CD8-positive, alpha-beta memory T cell (primary cell): ENCODE measurements around the gene MOV10. TPM values are rescaled to one million over a fixed set of nuclear protein-coding genes. Genes with fewer than 3 reads are reported as not detected.

ENCODE experiments used
- CTCF ChIA-PET: fragments of 350-600 bp; sonication (Branson Sonifier 250); formaldehyde crosslinking; loops from one replicate; lab custom pipeline; 2021; ENCODE audit warnings: antibody characterized with exemption; lab: Charles Lee
- POLR2A ChIA-PET: fragments of 350-600 bp; sonication (Branson Sonifier 250); formaldehyde crosslinking; loops from one replicate; lab custom pipeline; 2021; ENCODE audit warnings: antibody characterized with exemption; lab: Charles Lee
- DNase-seq, 5 donors: peaks; one replicate each; pipeline versions ENCODE4 v3.0.0 to v3.0.0-alpha.2; 2020 to 2022; ENCODE audit warnings: mixed read lengths in 1 of 5
- H3K27ac ChIP-seq: one replicate; pipeline ENCODE4 v1.7.0; 2013; ENCODE audit warnings: low read depth, mild to moderate bottlenecking, low read length, moderate library complexity
- H3K27me3 ChIP-seq: 2 replicates; pipeline ENCODE4 v1.7.0; 2013; ENCODE audit warnings: low read length, mild to moderate bottlenecking; ENCODE audit not compliant: insufficient read depth, poor library complexity, severe bottlenecking
- H3K36me3 ChIP-seq: 2 replicates; pipeline ENCODE4 v1.7.0; 2013; ENCODE audit warnings: mild to moderate bottlenecking, low read length, moderate library complexity; ENCODE audit not compliant: insufficient read depth
- H3K4me1 ChIP-seq: 2 replicates; pipeline ENCODE4 v1.7.0; 2013; ENCODE audit warnings: mild to moderate bottlenecking, low read length, moderate library complexity; ENCODE audit not compliant: insufficient read depth
- H3K4me3 ChIP-seq: 2 replicates; pipeline ENCODE4 v1.7.0; 2013; ENCODE audit warnings: mild to moderate bottlenecking, low read length
- H3K9me3 ChIP-seq: 2 replicates; pipeline ENCODE4 v1.7.0; 2013; ENCODE audit warnings: mild to moderate bottlenecking, low read length
- H3K27ac Mint-ChIP-seq, 8 donors: one replicate each; pipeline ENCODE4 v1.8.0; 2020 to 2021; ENCODE audit warnings: mixed read lengths in 8 of 8, mild to moderate bottlenecking in 6 of 8, inconsistent platforms in 3 of 8, moderate library complexity in 3 of 8
- H3K27me3 Mint-ChIP-seq, 2 donors: one replicate each; pipeline ENCODE4 v1.8.0; 2020 to 2021; ENCODE audit warnings: mixed read lengths in 2 of 2, mild to moderate bottlenecking in 1 of 2, moderate library complexity in 1 of 2
- H3K36me3 Mint-ChIP-seq, 3 donors: one replicate each; pipeline ENCODE4 v1.8.0; 2020 to 2021; ENCODE audit warnings: mixed read lengths in 3 of 3, inconsistent platforms in 1 of 3, mild to moderate bottlenecking in 1 of 3
- H3K4me1 Mint-ChIP-seq, 3 donors: one replicate each; pipeline ENCODE4 v1.8.0; 2020 to 2021; ENCODE audit warnings: mixed read lengths in 3 of 3, inconsistent platforms in 1 of 3, mild to moderate bottlenecking in 1 of 3
- H3K4me3 Mint-ChIP-seq, 7 donors: one replicate each; pipeline ENCODE4 v1.8.0; 2020 to 2021; ENCODE audit warnings: mixed read lengths in 7 of 7, mild to moderate bottlenecking in 6 of 7, moderate library complexity in 4 of 7, inconsistent platforms in 2 of 7
- H3K9me3 Mint-ChIP-seq, 5 donors: one replicate each; pipeline ENCODE4 v1.8.0; 2020 to 2022; ENCODE audit warnings: mixed read lengths in 5 of 5, mild to moderate bottlenecking in 3 of 5, moderate library complexity in 2 of 5, inconsistent platforms in 1 of 5
- polyA plus RNA-seq: library from polyadenylated mRNA; unstranded; fragments of 300-500 nt; fragmentation: Illumina TruSeq; gene quantifications from one replicate; pipeline ENCODE4 v1.2.3, GENCODE V29; 2021
- total RNA-seq, 2 experiments: library from RNA; stranded (reverse); gene quantifications; one replicate each; pipeline ENCODE4 v1.2.3, GENCODE V29; 2021

The MOV10 gene
- total and polyA plus RNA-seq, 3 experiments from 2014 or later, result 29.9 to 33.7 (median 31.0) TPM

DNA sequence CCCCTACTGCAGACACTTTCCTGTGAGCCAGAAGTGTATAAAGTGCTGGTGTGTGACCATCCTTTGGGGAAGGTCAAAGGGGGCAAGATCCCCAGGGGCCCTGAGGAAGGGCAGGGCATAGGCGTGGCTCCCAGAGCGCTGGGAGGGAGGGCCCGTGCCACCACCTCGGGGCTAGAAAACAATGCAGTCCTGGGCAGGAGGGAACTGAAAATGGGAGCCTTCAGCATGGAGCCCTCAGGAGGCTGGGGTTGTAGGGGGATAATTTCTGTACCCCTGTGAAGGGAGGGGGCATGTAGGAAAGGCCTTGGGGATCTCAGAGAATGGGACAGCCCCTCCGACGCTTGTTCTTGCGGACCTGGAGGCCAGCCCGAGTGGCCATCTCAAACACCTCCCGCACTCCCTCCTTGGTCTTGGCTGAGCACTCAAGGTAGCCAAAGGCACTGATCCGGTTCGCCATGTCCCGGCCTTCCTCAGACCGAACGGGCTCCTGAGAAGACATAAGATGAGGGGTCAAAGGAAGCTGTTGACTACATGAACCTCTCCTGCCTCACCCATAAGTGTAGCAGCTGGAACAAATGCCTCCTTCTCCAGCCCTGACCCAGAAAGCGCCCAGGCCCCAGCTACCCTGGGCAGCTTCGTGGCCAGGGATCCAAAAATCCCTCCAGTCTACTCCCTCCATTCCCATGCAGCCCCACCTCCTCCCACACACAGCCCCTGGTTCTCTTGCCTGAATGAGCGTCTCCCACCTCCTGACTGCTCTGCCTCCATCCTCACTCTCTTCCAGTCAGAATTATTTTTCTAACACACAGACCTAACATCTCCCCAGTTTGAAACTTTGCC, 27.0 kb downstream of the MOV10 start:
- Histone ChIP-seq H3K4me3 (no peak overlapping the region), H3K36me3 (peaks cover 20% of the 10 kb centered on the region), H3K27me3 (no peaks in the 10 kb centered on the region), H3K27ac (peak overlapping the region; percentile 86), H3K9me3 (no peaks in the 10 kb centered on the region), H3K4me1 (peaks cover 44% of the 10 kb centered on the region)
- peak overlapping the region; percentile 15 to 96 (median 89) for H3K27ac Mint-ChIP-seq
- no peak overlapping the region for H3K4me3 Mint-ChIP-seq
- ChIA-PET POLR2A (interaction anchor here (0.5 to 1.0 kb wide), 2 partner anchors 14 to 228 kb away, joined by 3 read pairs; no protein-coding TSS in a partner anchor), CTCF (interaction anchor here (1.0 to 2.0 kb wide), 4 partner anchors 14 to 200 kb away, joined by 3 to 6 read pairs (median 4); partner anchors contain the start of genes MOV10 and PPM1J)
- H3K27me3 Mint-ChIP-seq, result no peaks in the 10 kb centered on the region
- no peak for DNase-seq
- H3K36me3 Mint-ChIP-seq, result peaks cover 0 to 41% (median 2%) of the 10 kb centered on the region in 3 donors
- peaks cover 57 to 71% (median 63%) of the 10 kb centered on the region in 3 donors for H3K4me1 Mint-ChIP-seq
- no peaks in the 10 kb centered on the region for H3K9me3 Mint-ChIP-seq

GRCh38 chr1:112702067-112702395, 27.6 kb downstream of the MOV10 start:
- Histone ChIP-seq H3K4me3 (no peak overlapping the region), H3K36me3 (peaks cover 14% of the 10 kb centered on the region), H3K9me3 (no peaks in the 10 kb centered on the region), H3K27ac (peak overlapping the region; percentile 86), H3K27me3 (no peaks in the 10 kb centered on the region), H3K4me1 (peaks cover 47% of the 10 kb centered on the region)
- Mint-ChIP-seq H3K9me3 (no peaks in the 10 kb centered on the region), H3K4me3 (peak overlapping the region in 1 of 7 donors; percentile 15), H3K4me1 (peaks cover 57 to 72% (median 65%) of the 10 kb centered on the region in 3 donors), H3K36me3 (peaks cover 0 to 36% (median 0%) of the 10 kb centered on the region in 3 donors), H3K27ac (peak overlapping the region; percentile 15 to 96 (median 72)), H3K27me3 (no peaks in the 10 kb centered on the region)
- ChIA-PET POLR2A (interaction anchor here (0.5 to 1.0 kb wide), 2 partner anchors 14 to 228 kb away, joined by 3 read pairs; no protein-coding TSS in a partner anchor), CTCF (interaction anchor here (0.8 to 3.7 kb wide), 5 partner anchors 9 to 201 kb away, joined by 3 to 40 read pairs (median 3); partner anchors contain the start of genes MOV10 and PPM1J)
- peak in 1 of 5 donors; percentile 8 for DNase-seq

DNA sequence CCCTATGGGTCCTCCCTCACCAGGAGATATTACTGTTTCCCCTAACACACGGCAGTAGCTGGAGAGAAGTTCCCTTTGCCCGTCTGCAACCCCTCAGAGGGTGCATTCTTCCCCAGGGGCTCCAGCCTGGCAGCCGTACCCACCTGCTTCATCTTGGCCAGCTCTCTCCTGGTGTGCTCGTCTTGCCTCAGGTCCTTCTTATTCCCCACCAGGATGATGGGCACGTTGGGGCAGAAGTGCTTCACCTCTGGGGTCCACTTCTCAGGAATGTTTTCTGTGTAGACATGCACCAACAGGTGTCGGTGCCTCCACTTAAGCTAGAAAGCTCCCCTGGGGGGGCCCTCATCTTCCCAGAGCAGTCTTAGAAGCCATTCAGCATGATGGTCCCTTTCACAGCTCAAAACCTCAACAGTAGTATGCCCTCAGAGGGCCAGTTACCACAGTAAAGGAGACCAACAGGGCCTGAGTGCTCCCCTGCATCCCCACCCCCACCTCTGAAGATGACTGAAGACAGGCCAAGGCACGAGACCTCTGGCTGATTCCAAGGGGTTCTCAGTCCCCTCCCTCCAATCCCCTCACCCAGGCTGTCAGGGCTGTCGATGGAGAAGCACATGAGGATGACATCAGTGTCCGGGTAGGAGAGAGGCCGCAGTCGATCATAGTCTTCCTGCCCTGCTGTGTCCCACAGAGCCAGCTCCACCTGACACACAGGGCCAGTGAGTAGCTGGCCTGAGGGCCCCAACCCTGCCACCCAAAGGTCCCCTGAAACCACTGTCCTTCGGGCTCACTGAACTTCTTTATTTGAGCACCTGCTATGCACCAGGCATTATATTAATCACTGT, 28.2 kb downstream of the MOV10 start:
- Mint-ChIP-seq H3K27ac (peak overlapping the region; percentile 15 to 96 (median 82)), H3K36me3 (peaks cover 0 to 31% (median 0%) of the 10 kb centered on the region in 3 donors), H3K4me3 (peak overlapping the region in 4 of 7 donors; percentile 8 to 49 (median 14)), H3K4me1 (peaks cover 59 to 76% (median 68%) of the 10 kb centered on the region in 3 donors), H3K9me3 (no peaks in the 10 kb centered on the region), H3K27me3 (peaks cover 0 to 1% of the 10 kb centered on the region in 2 donors)
- no peak overlapping the region for H3K4me3 ChIP-seq
- H3K27me3 ChIP-seq, result no peaks in the 10 kb centered on the region
- H3K9me3 ChIP-seq, result no peaks in the 10 kb centered on the region
- ChIA-PET POLR2A (interaction anchor here (1.0 to 1.2 kb wide), 2 partner anchors 13 to 28 kb away, joined by 3 read pairs; partner anchors contain the start of gene MOV10), CTCF (interaction anchor here (0.7 to 3.7 kb wide), 6 partner anchors 10 to 201 kb away, joined by 3 to 40 read pairs (median 3); partner anchors contain the start of genes MOV10 and PPM1J)
- H3K4me1 ChIP-seq, result peaks cover 51% of the 10 kb centered on the region
- DNase-seq, result peak in 1 of 5 donors; percentile 41
- no peak overlapping the region for H3K27ac ChIP-seq
- peaks cover 11% of the 10 kb centered on the region for H3K36me3 ChIP-seq

- peaks cover 0 to 20% (median 0%) of the 10 kb centered on the region in 3 donors for H3K36me3 Mint-ChIP-seq
- POLR2A ChIA-PET, result no interaction called here
- H3K9me3 ChIP-seq, result no peaks in the 10 kb centered on the region
- H3K4me3 ChIP-seq, result no peak overlapping the region
- peak in 1 of 5 donors; percentile 22 for DNase-seq
- H3K36me3 ChIP-seq, result peaks cover under 1% of the 10 kb centered on the region
- H3K27me3 ChIP-seq, result no peaks in the 10 kb centered on the region
- peaks cover 52% of the 10 kb centered on the region for H3K4me1 ChIP-seq
- H3K9me3 Mint-ChIP-seq, result no peaks in the 10 kb centered on the region
- H3K27me3 Mint-ChIP-seq, result peaks cover 0 to 2% of the 10 kb centered on the region in 2 donors
- H3K27ac Mint-ChIP-seq, result peak overlapping the region in 7 of 8 donors; percentile 67 to 97 (median 90)
- CTCF ChIA-PET, result interaction anchor here (0.6 to 3.7 kb wide), 5 partner anchors 12 to 1042 kb away, joined by 3 to 40 read pairs (median 5); partner anchors contain the start of gene PPM1J
- no peak overlapping the region for H3K27ac ChIP-seq
- H3K4me3 Mint-ChIP-seq, result peak overlapping the region in 5 of 7 donors; percentile 27 to 91 (median 78)
- H3K4me1 Mint-ChIP-seq, result peaks cover 62 to 75% (median 72%) of the 10 kb centered on the region in 3 donors
Observed at GRCh38 chr1:112703706-112704105, 29.2 kb downstream of the MOV10 start.

- Histone ChIP-seq H3K36me3 (no peaks in the 10 kb centered on the region), H3K27me3 (no peaks in the 10 kb centered on the region), H3K4me3 (peak overlapping the region; percentile 35), H3K27ac (peak overlapping the region; percentile 71), H3K4me1 (peaks cover 52% of the 10 kb centered on the region), H3K9me3 (no peaks in the 10 kb centered on the region)
- peak overlapping the region; percentile 66 to 94 (median 81) for H3K4me3 Mint-ChIP-seq
- peaks cover 61 to 69% (median 67%) of the 10 kb centered on the region in 3 donors for H3K4me1 Mint-ChIP-seq
- peaks cover under 1 to 2% of the 10 kb centered on the region in 2 donors for H3K27me3 Mint-ChIP-seq
- no peaks in the 10 kb centered on the region for H3K9me3 Mint-ChIP-seq
- CTCF ChIA-PET, result interaction anchor here (1.0 to 3.7 kb wide), 5 partner anchors 11 to 314 kb away, joined by 3 to 40 read pairs (median 10); partner anchors contain the start of gene PPM1J
- POLR2A ChIA-PET, result interaction anchor here (0.5 to 1.4 kb wide), 4 partner anchors 11 to 85 kb away, joined by 3 to 14 read pairs (median 4); partner anchors contain the start of genes CAPZA1, PPM1J and ST7L
- H3K27ac Mint-ChIP-seq, result peak overlapping the region; percentile 67 to 97 (median 88)
- peaks cover 0 to 13% (median 0%) of the 10 kb centered on the region in 3 donors for H3K36me3 Mint-ChIP-seq
- peak in 1 of 5 donors; percentile 1 for DNase-seq
Observed at GRCh38 chr1:112704391-112704933, 30.0 kb downstream of the MOV10 start.

DNA sequence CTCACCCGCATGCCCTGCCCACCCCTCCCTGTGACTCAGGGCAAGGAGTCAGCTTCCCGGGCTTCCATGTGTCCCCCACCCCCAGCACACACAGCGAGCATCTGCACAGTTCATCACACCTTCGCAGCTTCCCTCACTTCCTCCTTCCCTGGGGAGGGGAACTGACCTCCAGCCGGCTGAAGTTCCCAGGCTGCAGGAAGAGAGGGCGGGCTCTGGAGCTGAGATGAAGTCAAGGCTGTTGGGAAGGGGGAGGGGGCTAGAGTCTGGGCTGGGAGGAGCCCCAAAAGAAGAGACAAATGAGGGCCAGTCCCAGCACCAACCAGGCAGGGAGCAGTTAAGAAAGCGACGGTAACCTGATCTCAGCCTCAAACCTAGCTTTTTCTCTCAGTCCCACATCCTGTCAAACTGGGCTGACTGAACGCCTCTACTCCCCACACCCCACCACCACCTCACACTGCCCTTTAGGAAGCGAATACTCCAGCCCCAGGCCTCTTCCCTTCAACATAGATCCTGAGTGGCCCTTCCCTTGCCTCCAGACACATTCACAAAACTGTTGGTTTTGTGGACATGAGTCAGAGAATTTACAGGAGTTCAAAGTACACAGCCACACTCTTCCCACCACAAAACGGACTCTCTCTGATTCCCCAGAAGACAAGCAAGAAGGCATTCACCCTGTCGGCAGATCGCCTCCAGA, 30.6 kb downstream of the MOV10 start:
- Histone ChIP-seq H3K4me1 (peaks cover 51% of the 10 kb centered on the region), H3K9me3 (no peaks in the 10 kb centered on the region), H3K36me3 (no peaks in the 10 kb centered on the region), H3K27ac (peak overlapping the region; percentile 71), H3K27me3 (no peaks in the 10 kb centered on the region), H3K4me3 (peak overlapping the region; percentile 35)
- Mint-ChIP-seq H3K27me3 (peaks cover 2 to 5% of the 10 kb centered on the region in 2 donors), H3K27ac (peak overlapping the region; percentile 67 to 97 (median 88)), H3K36me3 (peaks cover 0 to 7% (median 0%) of the 10 kb centered on the region in 3 donors), H3K4me3 (peak overlapping the region; percentile 66 to 94 (median 81)), H3K4me1 (peaks cover 58 to 63% (median 61%) of the 10 kb centered on the region in 3 donors), H3K9me3 (no peaks in the 10 kb centered on the region)
- ChIA-PET CTCF (interaction anchor here (1.0 to 3.7 kb wide), 4 partner anchors 10 to 314 kb away, joined by 3 to 40 read pairs (median 10); partner anchors contain the start of gene PPM1J), POLR2A (interaction anchor here (0.5 to 1.4 kb wide), 4 partner anchors 10 to 86 kb away, joined by 3 to 14 read pairs (median 4); partner anchors contain the start of genes CAPZA1, PPM1J and ST7L)
- DNase-seq, result peak; percentile 36 to 67 (median 38)
